Measurements from ENCODE around the gene MED26.

GRCh38 chr19:16655727-16656126 lies 27.7 kb upstream of the MED26 start:
- TF ChIP-seq RAD21 (IDR thresholded peaks at IDR 0.05 in 1 of 2, conservative IDR thresholded peaks at IDR 0.05 in 1 of 2; ENCODE audit: low read depth in 2 of 2, low read length in 2 of 2): no peak
- no peak for TF ChIP-seq CTCF (IDR thresholded peaks at IDR 0.05; ENCODE audit: control extremely low read depth in 1 of 3, insufficient read depth in 1 of 3, low read depth in 1 of 3, low read length in 3 of 3)
- no peak for TF ChIP-seq MAX (IDR thresholded peaks at IDR 0.05)
- TF ChIP-seq SIN3A (conservative IDR thresholded peaks at IDR 0.05 in 1 of 2, IDR thresholded peaks at IDR 0.05 in 1 of 2; ENCODE audit: low read depth in 1 of 2, low read length in 2 of 2): no peak
- TF ChIP-seq TAF1 (IDR thresholded peaks at IDR 0.05; ENCODE audit: low read depth, low read length): no peak
- TF ChIP-seq USF2 (IDR thresholded peaks at IDR 0.05; ENCODE audit: low read length): no peak
- no peak for TF ChIP-seq POLR2A (IDR thresholded peaks at IDR 0.05; ENCODE audit: control extremely low read depth in 1 of 2, low read depth in 2 of 2, low read length in 2 of 2)
- no peak for TF ChIP-seq CTBP2 (IDR thresholded peaks at IDR 0.05; ENCODE audit: borderline replicate concordance, insufficient read depth, insufficient read length, low read length)
- no peak for TF ChIP-seq CHD1 (IDR thresholded peaks at IDR 0.05; ENCODE audit: low read depth, low read length)
- TF ChIP-seq KDM1A (IDR thresholded peaks at IDR 0.05; ENCODE audit: borderline replicate concordance, low read length): no peak

Data from H1 (cell line).